HepG2 (cell line): ENCODE measurements around the gene HOXA11. TPM values are rescaled to one million over a fixed set of nuclear protein-coding genes. Genes with fewer than 3 reads are reported as not detected.

Experiments
- BHLHE40 ChIP-seq: IDR thresholded peaks from 2 replicates; pipeline ENCODE4 v1.6.1; 2011; ENCODE audit warnings: low read length, improper control_type of control experiment
- DR1 ChIP-seq: sonication (generic); formaldehyde crosslinking; IDR thresholded peaks from 2 replicates; pipeline ENCODE4 v1.8.0; 2021; ENCODE audit warnings: mild to moderate bottlenecking, missing genetic modification reagents, inconsistent platforms
- FOXK1 ChIP-seq: sonication (generic); formaldehyde crosslinking; IDR thresholded peaks from 2 replicates; pipeline ENCODE4 v1.4.0; 2020; ENCODE audit warnings: low read depth, missing genetic modification reagents, borderline replicate concordance
- ISL2 ChIP-seq: sonication (generic); formaldehyde crosslinking; IDR thresholded peaks from 2 replicates; pipeline ENCODE4 v1.5.0; 2020; ENCODE audit warnings: missing genetic modification reagents
- MATR3 ChIP-seq: sonication (generic); formaldehyde crosslinking; IDR thresholded peaks from 2 replicates; pipeline ENCODE4 v1.4.0; 2020; ENCODE audit warnings: missing genetic modification reagents
- MTA3 ChIP-seq: sonication (generic); formaldehyde crosslinking; IDR thresholded peaks from 2 replicates; pipeline ENCODE4 v1.4.0; 2020; ENCODE audit warnings: missing genetic modification reagents
- NFYB ChIP-seq: sonication (generic); formaldehyde crosslinking; IDR thresholded peaks from 2 replicates; pipeline ENCODE4 v1.4.0; 2020; ENCODE audit warnings: missing genetic modification reagents
- PAF1 ChIP-seq: IDR thresholded peaks from 2 replicates; pipeline ENCODE4 v1.6.1; 2016; ENCODE audit warnings: missing genetic modification reagents, missing compliant biosample characterization
- PHF8 ChIP-seq: sonication (generic); formaldehyde crosslinking; IDR thresholded peaks from 2 replicates; pipeline ENCODE4 v1.5.0; 2020; ENCODE audit warnings: missing genetic modification reagents
- RBM39 ChIP-seq: fragments of 200-400 bp; formaldehyde crosslinking; IDR thresholded peaks from one replicate; pipeline ENCODE4 v1.6.1; 2018; ENCODE audit warnings: antibody characterized with exemption, mild to moderate bottlenecking, low read depth, low read length; ENCODE audit not compliant: poor library complexity, severe bottlenecking
- SALL2 ChIP-seq: sonication (generic); formaldehyde crosslinking; IDR thresholded peaks from 2 replicates; pipeline ENCODE4 v1.8.1; 2023; ENCODE audit warnings: mild to moderate bottlenecking, missing genetic modification reagents, inconsistent platforms
- SMYD3 ChIP-seq: sonication (generic); formaldehyde crosslinking; IDR thresholded peaks from 2 replicates; pipeline ENCODE4 v1.8.1; 2023; ENCODE audit warnings: mild to moderate bottlenecking, missing genetic modification reagents
- TP53 ChIP-seq: sonication (generic); formaldehyde crosslinking; conservative IDR thresholded peaks from 2 replicates; pipeline ENCODE4 v1.4.0; 2020; ENCODE audit warnings: missing genetic modification reagents
- YEATS2 ChIP-seq: sonication (generic); formaldehyde crosslinking; IDR thresholded peaks from 2 replicates; pipeline ENCODE4 v1.4.0; 2020; ENCODE audit warnings: missing genetic modification reagents, borderline replicate concordance
- ZNF354B ChIP-seq: sonication (generic); formaldehyde crosslinking; IDR thresholded peaks from 2 replicates; pipeline ENCODE4 v1.8.0; 2022; ENCODE audit warnings: mild to moderate bottlenecking, missing genetic modification reagents
- ZNF567 ChIP-seq: sonication (generic); formaldehyde crosslinking; IDR thresholded peaks from 2 replicates; pipeline ENCODE4 v1.8.1; 2023; ENCODE audit warnings: mild to moderate bottlenecking, missing genetic modification reagents, borderline replicate concordance
- ZNF570 ChIP-seq: sonication (generic); formaldehyde crosslinking; IDR thresholded peaks from 2 replicates; pipeline ENCODE4 v1.4.0; 2020; ENCODE audit warnings: mild to moderate bottlenecking, missing genetic modification reagents, borderline replicate concordance
- ZNF839 ChIP-seq: sonication (generic); formaldehyde crosslinking; IDR thresholded peaks from 2 replicates; pipeline ENCODE4 v1.4.0; 2020; ENCODE audit warnings: missing genetic modification reagents, mild to moderate bottlenecking, borderline replicate concordance
- ZSCAN12 ChIP-seq: sonication (generic); formaldehyde crosslinking; IDR thresholded peaks from 2 replicates; pipeline ENCODE4 v1.9.0; 2021; ENCODE audit warnings: mild to moderate bottlenecking, missing genetic modification reagents
- polyA plus RNA-seq, 8 experiments: library from polyadenylated mRNA; depleted of rRNA in 3 of 8; stranded (reverse) in 7 of 8; unstranded in 1 of 8; fragments of >200 nt; fragmentation: Illumina TruSeq in 4 of 8; extraction: Trizol in 4 of 8; gene quantifications; 2 replicates each; pipeline versions ENCODE4 v1.2.1 to v1.2.3, GENCODE V29; 2011 to 2016; ENCODE audit warnings: low read depth in 4 of 8, missing spikeins in 1 of 8, mixed read lengths in 1 of 8; ENCODE audit not compliant: insufficient read depth in 1 of 8
- total RNA-seq, 5 experiments: library from RNA; depleted of rRNA; stranded (reverse); fragments of >200 nt; fragmentation: Illumina TruSeq; extraction: Trizol; gene quantifications; 2 replicates each; pipeline ENCODE4 v1.2.3, GENCODE V29; 2016; ENCODE audit warnings: low read depth in 1 of 5
- TF ChIP-seq, protein P1 (sequence below): sonication (generic); formaldehyde crosslinking; IDR thresholded peaks from 2 replicates; pipeline ENCODE4 v1.4.0; 2020; ENCODE audit warnings: missing genetic modification reagents, borderline replicate concordance
- TF ChIP-seq, protein P2 (sequence below): sonication (generic); formaldehyde crosslinking; IDR thresholded peaks from 2 replicates; pipeline ENCODE4 v1.4.0; 2020; ENCODE audit warnings: missing genetic modification reagents
- TF ChIP-seq, protein P3 (sequence below), 2 experiments: sonication (generic) in 1 of 2; formaldehyde crosslinking in 1 of 2; IDR thresholded peaks; 2 replicates each; pipeline versions ENCODE4 v1.4.0 to v1.6.1; 2016 to 2020; ENCODE audit warnings: borderline replicate concordance in 1 of 2, low read depth in 1 of 2, mild to moderate bottlenecking in 1 of 2, missing genetic modification reagents in 1 of 2

Gene HOXA11
- total and polyA plus RNA-seq, 2 of the 13 experiments (the other 11 are each of a cell fraction or from before 2014, with no cell fraction given): not detected

DNA sequence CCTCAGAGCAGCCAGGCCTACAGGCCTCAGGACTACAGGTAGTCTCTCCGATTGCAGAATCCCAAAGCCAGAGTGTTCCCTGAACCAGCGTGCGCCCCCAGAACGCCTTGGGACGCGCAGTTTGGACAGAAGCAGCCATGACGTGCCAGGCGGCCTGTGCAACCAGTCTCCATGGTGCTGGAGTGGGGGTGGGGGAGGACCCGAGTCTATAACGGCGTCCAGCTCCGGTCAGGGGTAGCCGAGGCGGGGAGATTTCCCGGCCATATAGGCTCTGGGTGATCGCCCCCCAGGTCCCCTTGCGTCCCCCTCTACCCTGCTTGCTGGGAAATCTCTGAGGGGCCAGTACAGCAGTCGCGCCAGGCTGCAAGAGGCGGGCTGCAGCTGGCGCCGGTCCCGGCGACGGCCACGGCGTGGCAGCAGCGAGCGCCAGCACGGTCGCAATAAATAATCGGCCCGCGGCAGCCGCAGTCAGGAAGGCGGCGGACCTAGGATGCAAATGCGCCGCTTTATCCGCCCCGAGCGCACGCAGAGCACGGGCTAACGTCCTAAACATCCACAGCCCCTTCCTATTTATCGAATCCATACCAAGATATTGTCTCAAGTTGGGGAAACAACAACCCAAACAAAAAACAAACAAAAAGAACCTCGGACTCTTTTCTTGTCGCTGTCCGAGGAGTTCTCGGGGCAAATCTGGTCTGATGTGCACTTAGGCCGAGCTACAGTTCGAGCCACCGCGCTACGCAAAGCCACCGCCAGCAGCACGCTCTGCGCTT is 34.3 kb downstream of the HOXA11 start (continued):
- TF ChIP-seq PHF8 (CRISPR knock-in tag) (peak; percentile 86), ISL2 (CRISPR knock-in tag) (no peak; the same call in 1 of the 2 replicates), ZNF567 (no peak), ZNF354B (no peak), PAF1 (CRISPR knock-in tag) (no peak), ZNF839 (CRISPR knock-in tag) (no peak), FOXK1 (CRISPR knock-in tag) (no peak), ZNF570 (no peak), DR1 (CRISPR knock-in tag) (no peak; the same call in 1 of the 2 replicates), MATR3 (CRISPR knock-in tag) (no peak), NFYB (CRISPR knock-in tag) (no peak), TP53 (CRISPR knock-in tag) (no peak), BHLHE40 (peak; percentile 63), RBM39 (peak; percentile 48), MTA3 (CRISPR knock-in tag) (no peak), YEATS2 (CRISPR knock-in tag) (no peak), SMYD3 (CRISPR knock-in tag) (no peak), SALL2 (CRISPR knock-in tag) (peak; percentile 83), ZSCAN12 (CRISPR knock-in tag) (no peak)
- TF ChIP-seq, protein P1, sequence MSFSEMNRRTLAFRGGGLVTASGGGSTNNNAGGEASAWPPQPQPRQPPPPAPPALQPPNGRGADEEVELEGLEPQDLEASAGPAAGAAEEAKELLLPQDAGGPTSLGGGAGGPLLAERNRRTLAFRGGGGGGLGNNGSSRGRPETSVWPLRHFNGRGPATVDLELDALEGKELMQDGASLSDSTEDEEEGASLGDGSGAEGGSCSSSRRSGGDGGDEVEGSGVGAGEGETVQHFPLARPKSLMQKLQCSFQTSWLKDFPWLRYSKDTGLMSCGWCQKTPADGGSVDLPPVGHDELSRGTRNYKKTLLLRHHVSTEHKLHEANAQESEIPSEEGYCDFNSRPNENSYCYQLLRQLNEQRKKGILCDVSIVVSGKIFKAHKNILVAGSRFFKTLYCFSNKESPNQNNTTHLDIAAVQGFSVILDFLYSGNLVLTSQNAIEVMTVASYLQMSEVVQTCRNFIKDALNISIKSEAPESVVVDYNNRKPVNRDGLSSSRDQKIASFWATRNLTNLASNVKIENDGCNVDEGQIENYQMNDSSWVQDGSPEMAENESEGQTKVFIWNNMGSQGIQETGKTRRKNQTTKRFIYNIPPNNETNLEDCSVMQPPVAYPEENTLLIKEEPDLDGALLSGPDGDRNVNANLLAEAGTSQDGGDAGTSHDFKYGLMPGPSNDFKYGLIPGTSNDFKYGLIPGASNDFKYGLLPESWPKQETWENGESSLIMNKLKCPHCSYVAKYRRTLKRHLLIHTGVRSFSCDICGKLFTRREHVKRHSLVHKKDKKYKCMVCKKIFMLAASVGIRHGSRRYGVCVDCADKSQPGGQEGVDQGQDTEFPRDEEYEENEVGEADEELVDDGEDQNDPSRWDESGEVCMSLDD (CRISPR knock-in tag): no peak
- TF ChIP-seq, protein P2, sequence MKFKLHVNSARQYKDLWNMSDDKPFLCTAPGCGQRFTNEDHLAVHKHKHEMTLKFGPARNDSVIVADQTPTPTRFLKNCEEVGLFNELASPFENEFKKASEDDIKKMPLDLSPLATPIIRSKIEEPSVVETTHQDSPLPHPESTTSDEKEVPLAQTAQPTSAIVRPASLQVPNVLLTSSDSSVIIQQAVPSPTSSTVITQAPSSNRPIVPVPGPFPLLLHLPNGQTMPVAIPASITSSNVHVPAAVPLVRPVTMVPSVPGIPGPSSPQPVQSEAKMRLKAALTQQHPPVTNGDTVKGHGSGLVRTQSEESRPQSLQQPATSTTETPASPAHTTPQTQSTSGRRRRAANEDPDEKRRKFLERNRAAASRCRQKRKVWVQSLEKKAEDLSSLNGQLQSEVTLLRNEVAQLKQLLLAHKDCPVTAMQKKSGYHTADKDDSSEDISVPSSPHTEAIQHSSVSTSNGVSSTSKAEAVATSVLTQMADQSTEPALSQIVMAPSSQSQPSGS (CRISPR knock-in tag): no peak
- TF ChIP-seq, protein P3, sequence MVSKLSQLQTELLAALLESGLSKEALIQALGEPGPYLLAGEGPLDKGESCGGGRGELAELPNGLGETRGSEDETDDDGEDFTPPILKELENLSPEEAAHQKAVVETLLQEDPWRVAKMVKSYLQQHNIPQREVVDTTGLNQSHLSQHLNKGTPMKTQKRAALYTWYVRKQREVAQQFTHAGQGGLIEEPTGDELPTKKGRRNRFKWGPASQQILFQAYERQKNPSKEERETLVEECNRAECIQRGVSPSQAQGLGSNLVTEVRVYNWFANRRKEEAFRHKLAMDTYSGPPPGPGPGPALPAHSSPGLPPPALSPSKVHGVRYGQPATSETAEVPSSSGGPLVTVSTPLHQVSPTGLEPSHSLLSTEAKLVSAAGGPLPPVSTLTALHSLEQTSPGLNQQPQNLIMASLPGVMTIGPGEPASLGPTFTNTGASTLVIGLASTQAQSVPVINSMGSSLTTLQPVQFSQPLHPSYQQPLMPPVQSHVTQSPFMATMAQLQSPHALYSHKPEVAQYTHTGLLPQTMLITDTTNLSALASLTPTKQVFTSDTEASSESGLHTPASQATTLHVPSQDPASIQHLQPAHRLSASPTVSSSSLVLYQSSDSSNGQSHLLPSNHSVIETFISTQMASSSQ (IDR thresholded peaks at IDR 0.05; ENCODE audit: low read depth): no peak
- TF ChIP-seq, protein P3 (CRISPR knock-in tag; IDR thresholded peaks at IDR 0.05; ENCODE audit: borderline replicate concordance): no peak
